GM21717 (cell line): ENCODE data around the gene ATP2C1.

ENCODE experiments used
- ATAC-seq: cut with Tn5 transposase; IDR thresholded peaks from one replicate; pipeline ENCODE4 v1.9.1; 2021; ENCODE audit warnings: mild to moderate bottlenecking, moderate library complexity; ENCODE audit not compliant: unreplicated experiment

The ATP2C1 gene

DNA sequence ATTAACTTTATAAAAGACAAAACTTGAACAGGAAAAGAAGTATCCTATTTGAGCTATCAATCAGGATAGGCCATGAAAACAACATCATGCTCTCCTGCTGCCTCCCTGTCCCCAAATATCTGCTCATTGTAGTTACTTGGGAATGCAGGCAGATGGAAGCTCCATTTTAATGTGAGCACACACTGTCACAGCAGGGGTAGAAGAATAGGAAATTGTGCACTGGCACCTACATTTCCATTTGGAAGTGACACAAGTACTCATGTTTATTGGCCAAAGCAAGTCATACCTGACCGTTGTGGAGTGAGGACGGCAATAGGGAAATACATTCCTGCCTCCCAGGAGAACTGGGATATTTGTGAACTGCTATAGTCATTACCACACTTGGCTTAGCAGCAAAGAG is 80.3 kb downstream of the ATP2C1 start:
- no peak for ATAC-seq

DNA sequence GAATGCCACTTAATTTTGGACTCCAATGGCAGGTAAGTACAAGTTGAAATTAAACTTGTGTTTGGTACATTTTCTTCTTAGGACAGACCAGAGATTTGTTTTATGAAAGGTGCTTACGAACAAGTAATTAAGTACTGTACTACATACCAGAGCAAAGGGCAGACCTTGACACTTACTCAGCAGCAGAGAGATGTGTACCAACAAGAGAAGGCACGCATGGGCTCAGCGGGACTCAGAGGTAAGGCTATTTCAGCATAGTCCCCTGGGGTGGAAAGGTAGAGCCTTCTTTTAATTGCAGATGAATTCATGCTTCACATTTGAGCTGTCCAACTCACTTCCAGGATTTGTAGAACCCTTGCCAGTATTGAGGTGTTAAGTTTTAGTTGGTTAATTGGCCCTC is 81.4 kb downstream of the ATP2C1 start:
- ATAC-seq = no peak

DNA sequence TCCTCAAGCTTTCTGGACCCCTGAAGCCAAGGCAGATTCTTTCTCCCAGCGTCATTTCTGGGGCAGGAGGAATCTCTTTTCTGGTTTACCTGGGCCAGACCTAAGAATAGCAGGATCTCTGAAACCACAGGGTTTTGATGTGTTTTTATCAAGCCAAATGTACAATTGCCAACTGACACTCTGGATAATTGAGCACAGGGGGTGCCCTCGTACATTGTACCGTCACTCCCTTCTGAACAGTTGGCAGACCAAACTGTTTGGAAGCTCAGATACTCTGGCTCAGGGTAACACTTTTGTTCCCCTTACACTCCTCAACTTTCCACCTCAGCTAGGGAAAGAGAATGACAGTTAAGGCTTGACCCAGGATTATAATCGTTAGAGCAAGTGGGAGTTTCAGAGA is 82.8 kb downstream of the ATP2C1 start:
- no peak for ATAC-seq

DNA sequence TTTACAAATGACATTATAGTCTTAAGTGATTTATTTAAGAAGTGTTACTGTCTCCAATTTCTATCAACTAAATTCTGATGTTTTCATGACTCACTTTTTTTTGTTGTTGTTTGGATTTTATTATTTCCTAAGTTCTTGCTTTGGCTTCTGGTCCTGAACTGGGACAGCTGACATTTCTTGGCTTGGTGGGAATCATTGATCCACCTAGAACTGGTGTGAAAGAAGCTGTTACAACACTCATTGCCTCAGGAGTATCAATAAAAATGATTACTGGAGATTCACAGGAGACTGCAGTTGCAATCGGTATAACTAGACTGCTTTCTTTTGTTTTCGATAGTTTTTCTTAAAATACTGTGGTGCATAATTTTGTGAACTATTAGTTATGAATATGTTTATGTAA is 85.2 kb downstream of the ATP2C1 start:
- no peak for ATAC-seq

DNA sequence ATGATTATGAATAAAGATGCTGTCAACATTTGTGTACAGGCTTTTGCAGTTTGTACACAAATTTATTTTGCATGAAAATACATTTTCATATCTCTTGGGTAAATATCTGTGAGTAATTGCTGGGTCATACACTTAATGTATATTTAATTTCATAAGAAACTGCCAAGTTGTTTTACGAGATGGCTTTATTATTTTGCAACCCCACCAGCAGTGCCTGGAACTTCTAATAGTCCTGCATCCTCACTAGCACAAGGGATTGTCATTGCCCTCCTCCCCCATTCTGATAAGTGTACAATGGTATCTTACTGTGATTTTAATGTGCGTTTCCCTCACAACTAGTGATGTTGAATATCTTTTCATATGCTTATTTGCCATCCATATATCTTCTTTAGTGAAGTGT is 87.6 kb downstream of the ATP2C1 start:
- no peak for ATAC-seq

DNA sequence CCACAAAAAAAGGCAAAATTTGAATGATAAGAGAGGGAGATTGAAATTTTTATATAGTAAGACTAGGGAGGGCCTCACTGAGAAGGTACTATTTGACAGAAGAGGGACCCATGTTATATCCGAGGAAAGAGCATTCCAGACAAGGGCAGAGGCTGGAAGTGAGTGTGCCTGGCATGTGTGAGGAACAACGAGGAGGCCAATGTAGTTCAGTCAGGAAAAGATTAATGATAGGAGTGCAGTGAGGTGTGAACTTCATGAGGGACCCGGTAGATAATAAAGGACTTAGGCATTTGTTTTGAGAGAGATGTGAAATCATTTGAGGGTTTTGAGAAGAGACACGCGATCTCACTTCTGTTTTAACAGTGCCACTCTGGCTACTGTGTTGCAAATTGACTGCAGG is 96.4 kb downstream of the ATP2C1 start:
- no peak for ATAC-seq

DNA sequence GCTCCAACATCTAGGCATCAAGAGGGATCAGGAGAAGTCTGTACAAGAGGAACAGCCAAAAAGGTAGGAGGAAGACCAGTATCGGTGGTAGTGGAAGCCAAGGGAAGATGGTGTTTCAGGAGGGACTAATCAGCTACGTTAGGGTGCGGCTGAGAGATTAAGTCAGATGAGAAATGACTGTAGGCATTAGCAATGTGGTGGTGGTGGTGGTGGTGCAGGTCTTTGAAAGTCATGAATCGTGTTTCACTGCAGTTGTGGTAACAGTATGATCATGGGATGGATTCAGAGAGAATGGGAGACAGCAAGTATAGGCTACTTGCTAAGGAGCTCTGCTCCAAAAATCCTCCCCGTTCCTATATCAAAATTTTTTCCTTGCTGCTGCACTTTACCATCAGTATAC is 97.2 kb downstream of the ATP2C1 start:
- no peak for ATAC-seq

DNA sequence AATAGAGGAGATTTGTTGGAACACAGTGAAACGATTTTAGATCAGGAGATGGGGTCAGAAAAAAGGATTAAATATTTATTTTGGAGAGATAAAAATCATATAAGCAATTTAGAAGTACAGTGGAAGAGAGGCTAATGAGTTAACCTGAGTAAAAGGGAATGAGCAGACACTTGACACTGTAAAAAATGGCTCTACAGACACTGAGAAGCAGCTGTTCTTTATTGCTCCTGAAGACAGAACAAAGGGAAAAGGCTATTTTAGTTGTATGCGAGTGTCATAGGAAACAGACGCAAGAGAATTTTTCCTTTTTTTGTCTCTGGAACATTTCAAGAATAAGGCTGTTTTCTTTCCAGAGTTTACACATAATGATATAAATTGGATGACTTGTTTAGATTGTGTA is 98.5 kb downstream of the ATP2C1 start:
- no peak for ATAC-seq

DNA sequence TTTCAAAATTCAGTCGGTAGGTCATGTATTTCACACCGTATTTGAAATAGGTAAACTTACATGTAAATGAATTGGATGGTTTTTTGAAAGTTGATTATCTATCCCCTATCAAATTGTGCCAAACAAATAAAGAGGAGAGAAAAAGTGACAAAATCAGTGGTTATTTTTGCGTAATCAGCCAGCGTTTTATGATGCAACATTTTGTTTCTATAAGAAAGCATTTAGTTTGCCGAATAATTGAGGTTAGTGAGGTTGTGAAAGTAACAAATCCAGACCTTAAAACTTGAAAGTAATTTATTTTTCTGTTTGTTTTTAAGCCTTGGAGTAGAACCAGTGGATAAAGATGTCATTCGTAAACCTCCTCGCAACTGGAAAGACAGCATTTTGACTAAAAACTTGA is 103.4 kb downstream of the ATP2C1 start:
- no peak for ATAC-seq

DNA sequence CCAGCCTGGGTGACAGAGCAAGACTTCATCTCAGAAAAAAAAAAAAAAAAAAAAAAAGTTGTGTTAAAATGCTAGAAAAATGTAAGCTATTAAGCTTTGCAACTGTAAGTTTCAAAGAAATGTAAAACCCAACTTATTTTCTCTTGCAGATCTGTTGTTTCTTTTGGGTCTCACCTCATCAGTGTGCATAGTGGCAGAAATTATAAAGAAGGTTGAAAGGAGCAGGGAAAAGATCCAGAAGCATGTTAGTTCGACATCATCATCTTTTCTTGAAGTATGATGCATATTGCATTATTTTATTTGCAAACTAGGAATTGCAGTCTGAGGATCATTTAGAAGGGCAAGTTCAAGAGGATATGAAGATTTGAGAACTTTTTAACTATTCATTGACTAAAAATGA is 107.2 kb downstream of the ATP2C1 start:
- ATAC-seq = no peak

DNA sequence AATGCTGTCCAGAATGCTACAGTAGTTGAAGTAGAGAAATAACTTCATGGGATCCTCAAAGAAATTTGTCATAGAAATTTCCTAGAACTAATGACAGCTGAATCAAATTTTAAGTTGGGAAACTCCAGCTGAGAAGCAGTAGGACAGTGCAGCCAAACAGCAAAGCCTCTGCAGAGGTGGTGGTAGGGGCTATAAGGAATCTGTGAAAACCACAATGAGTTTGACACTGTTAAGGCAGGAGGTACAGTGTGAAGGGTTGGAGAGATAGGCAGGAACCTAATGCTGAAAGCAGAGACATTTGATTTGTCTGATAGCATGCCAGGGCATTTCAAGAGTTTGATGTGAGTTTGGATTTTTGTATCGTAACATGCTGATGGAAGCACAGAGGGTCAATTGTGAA is 110.7 kb downstream of the ATP2C1 start:
- ATAC-seq = no peak

DNA sequence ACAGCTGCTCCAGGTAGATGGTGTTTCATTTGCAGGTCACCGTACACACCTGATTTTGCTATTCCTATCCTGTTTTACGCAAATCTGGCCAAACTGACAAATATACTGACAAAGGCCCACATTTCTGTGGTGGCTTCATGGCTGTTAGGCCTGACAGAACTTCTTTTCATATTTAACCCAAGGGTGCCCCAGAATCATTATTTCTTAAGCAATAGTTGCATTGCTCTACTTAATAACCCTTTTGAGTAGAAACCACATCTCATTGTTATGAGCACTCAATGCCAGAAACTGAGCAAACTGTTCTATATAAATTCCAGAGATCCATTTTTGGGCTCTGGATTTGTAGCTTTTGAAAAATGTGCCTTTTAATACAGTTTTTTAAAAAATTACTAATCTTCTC is 113.4 kb downstream of the ATP2C1 start:
- no peak for ATAC-seq

DNA sequence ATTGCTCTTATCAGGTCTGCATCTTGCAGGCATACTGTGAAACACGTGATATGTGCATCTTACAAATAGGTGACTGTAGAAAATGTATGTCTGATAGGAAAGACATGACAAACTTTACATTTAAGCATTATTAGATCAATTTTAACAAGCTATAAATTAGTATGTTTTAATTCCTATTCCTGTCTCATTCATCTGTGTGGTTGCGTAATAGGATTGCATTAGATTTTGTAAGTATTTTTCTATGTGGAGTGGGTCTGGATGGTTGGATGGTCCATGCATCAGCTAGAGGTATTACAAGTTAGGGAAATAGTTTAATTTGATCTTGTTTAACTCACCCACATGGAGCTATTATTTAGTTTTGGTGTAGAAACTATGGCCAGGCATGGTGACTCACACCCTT is 113.9 kb downstream of the ATP2C1 start:
- no peak for ATAC-seq

DNA sequence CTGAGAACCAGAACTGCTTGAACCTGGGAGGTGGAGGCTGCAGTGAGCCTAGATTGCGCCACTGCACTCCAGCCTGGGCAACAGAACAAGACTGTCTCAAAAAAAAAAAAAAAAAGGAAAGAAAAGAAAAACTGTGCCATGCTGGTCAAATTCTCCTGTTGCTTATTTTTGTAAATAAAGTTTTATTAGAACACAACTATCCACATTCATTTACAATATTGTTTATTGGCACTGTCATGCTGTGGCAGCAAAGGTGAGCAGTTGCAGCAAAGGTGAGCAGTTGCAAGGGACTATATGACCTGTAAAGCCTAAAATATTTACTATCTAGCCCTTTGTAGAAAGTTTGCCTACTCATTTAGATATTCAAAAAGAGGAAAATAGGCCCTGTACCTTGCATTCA is 114.4 kb downstream of the ATP2C1 start:
- ATAC-seq = no peak

DNA sequence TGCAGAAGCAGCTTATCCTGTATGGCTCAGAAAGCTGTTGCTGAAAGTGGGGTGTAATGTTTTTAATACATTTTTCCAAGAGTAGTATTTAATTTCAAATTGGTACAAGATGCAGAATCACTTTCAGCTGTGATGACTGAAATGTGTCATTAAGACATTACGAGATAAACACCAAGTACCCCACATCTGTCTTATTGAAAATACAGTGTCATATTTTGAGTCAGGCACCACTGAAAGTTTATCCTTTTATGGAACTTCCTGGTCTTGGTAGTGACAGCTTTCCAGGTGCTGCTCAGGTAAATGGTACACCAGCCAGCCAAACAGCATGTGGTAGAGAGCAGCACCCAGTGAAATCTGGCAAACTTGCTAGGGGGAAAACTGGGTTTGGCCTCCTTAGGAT is 115.8 kb downstream of the ATP2C1 start:
- ATAC-seq = no peak

DNA sequence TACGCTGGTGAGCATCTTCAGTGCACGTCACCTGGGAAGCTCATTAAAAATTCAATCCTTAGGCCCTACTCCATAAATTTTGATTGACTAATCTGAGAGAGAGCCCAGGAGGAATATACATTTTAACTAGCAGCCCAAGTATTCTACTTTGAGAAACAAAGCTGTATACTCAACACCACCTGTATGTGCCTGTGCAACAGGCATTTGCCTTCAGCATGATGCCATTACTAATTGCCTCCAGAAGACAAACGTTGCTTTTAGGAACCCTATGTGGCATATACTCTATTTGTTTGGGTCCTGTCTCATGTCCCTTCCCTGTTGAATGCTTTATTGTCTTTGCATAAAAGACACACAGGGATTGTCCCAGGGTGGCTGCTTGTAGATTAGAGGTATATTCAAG is 125.1 kb downstream of the ATP2C1 start:
- ATAC-seq = no peak

DNA sequence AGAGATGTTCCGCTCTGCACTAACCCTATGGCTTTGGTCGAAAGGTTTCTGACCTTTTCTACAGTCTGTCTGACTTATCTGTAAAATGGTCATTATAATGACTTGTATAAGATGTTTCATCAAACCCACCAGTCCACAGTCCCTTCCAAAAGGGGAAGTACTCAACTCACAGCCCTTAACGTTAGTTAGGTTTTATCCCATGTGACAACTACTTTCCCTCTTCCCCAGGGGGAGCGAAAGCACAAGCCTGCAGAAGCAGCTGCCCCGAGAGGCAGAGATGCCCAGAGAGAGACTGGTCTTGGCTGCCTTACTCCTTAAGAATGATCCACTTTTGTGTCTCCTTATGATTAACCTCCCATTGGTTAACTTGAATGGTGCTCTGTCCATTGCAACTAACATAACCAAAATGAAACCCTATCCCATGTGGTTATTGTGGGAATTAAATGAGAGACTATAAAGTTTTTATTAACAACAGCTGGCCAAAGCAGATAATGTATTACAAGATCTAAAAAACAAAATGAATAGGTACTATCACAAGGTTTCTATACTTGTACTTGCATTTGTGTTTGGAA is 126.3 kb downstream of the ATP2C1 start:
- no peak for ATAC-seq

DNA sequence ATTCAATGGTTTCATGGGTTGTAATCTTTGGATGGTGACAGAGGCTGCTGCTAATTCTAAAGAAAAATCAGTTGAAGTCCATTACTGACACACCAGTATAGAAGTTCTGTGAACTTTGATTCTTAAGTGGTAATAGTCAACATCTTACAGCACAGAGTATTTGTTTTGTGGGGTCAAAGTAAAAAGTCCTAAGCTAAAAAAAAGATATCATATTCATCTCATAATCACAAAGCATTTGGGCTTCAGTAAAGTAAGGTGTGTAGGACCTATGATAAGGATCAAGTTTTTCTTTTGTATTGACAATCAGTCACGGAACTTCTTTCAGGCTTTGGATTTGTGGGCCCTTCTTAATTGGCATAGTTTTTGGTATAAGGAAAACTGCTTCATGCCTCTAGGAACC is 131.7 kb downstream of the ATP2C1 start:
- no peak for ATAC-seq

DNA sequence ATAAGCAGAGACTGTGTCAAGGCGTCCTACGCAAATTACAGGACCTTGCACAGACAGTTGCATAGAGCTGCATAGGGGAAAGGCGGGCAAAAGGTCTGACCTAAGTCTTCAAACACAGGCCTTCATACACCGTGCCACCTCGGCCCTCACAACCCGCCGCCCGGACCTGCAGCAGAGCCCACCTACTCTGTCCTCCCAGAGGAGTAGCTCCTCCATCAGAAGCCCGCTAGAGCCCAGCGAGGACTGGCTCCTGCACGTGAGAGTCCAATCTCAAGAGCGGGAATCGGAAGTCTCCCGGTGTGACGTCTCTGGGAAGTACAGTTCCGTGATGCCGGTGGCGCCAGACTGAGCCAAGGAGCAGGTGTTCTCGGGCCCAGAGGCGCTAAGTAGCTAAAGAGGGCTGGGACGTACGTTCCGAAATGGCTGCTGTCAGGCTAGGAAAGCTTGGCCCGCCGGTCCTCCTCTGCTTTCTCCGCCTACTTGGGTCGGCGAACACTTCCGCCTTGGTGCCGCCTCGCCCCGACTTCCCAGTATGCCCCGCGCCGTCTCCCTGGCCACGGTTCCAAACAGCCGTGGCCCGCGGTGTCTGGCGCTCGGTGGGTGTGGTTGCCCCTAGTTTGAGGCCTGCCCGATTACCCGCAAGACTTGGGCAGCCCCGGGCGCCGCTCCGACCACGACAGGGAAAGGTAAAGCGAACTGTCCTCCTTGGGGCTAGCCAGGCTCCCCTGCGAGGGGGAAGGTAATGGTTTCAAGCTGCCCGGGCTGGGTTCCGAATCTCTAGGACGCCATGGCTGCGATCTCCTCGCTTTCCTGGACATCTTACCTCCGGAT is 132.7 kb downstream of the ATP2C1 start, which contains the start of the genes ASTE1 and NEK11:
Gene ASTE1 (minus strand): TSS at position 505 of the 831 bp plus-strand sequence. CDS start 1,519 bp downstream, outside the sequence.
Gene NEK11 (plus strand): TSS at position 557 of the 831 bp plus-strand sequence. CDS start 2,832 bp downstream, outside the sequence.
- peak; percentile 99 for ATAC-seq

DNA sequence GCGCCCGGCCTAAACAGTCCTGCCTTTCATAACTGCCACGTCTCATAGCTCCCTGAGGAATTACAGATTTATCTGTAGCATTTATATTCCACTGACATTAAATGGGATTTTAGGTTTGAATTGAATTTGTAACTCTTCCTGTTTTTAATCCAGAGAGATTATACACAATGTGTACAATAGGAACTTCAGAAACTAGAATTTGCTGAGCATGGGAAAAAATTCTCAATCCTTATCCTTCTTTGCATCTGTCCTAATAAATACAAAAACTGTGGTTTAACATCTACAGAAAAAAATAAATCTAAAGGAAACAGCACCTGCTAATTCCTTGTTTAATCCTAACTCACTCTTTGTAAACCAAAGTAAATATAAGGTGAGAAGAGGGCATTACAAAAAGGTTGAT is 135.0 kb downstream of the ATP2C1 start:
- no peak for ATAC-seq

DNA sequence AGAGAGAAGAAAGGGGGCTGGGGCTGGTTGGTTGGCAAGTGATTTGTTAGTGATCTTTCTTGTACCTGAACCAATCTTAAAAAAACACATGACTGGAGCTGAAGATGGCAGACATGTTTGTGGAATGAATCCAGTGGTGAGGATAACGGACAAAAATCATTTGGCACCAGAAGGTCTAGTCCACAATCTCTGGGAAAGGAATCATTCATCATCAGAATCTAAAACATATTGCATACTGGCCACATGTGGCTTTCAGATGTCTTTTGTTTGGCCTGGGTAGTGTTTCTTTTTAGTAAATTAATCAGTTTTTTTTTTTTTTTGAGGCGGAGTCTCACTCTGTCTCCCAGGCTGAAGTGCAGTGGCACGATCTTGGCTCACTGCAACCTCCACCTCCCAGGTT is 137.8 kb downstream of the ATP2C1 start:
- ATAC-seq = no peak

DNA sequence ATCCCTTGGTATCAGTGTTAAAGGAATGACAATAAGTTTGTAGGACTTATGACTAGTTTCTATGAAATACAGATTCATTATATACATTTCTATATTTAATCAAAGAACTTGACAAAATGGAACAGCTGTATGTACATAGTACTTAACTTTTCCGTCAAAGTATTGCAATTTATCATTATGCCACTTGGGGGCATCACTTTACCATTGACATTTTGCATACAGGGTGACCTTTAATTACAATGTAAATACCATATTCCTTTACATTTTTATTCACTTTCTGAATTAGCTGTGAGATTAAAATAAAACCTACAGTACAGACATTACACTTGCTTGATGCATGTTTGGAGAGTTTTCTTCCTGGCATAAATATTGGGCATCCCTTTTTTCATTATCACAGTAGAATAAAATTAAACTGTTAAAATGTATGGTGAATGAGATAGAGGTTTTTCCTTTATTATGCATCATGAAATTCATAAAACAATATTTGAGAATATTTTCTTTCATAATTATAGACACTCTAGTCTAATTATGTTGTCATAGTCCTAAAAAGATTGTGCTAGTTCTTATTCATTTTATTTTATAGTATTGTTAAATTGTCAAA is 139.7 kb downstream of the ATP2C1 start:
- no peak for ATAC-seq
